ENCODE data around the gene KY. TPM values are rescaled to one million over a fixed set of nuclear protein-coding genes. Genes with fewer than 3 reads are reported as not detected.

KY gene
- total RNA-seq, 1 donor from 2014 or later, result not detected

GRCh38 chr3:134567605-134568004 lies 83.2 kb downstream of the KY start:
- no peak for ATAC-seq

GRCh38 chr3:134564991-134565390 lies 85.8 kb downstream of the KY start:
- ATAC-seq (no peak), DNase-seq (ENCODE audit: low spot score) (no peak)

More at GRCh38 chr3:134567605-134568004, 83.2 kb downstream of the KY start:
- no peak for DNase-seq (ENCODE audit: low spot score)

GRCh38 chr3:134563601-134564000 lies 87.2 kb downstream of the KY start:
- ATAC-seq (peak; percentile 58), DNase-seq (ENCODE audit: low spot score) (no peak)

- ATAC-seq (no peak), DNase-seq (ENCODE audit: low spot score) (no peak)
Measured at GRCh38 chr3:134562055-134562454, 88.8 kb downstream of the KY start.

- DNase-seq (ENCODE audit: low spot score), result no peak
- no peak for ATAC-seq
Measured at GRCh38 chr3:134559591-134559990, 91.2 kb downstream of the KY start.

Other genes starting within 250 kb of the KY start
- gene ANAPC13, start 165.0 kb downstream of the KY start, total RNA-seq, result 25.4 TPM
- gene CEP63, start 165.0 kb downstream of the KY start, total RNA-seq, result 9.6 TPM
- 8.1 TPM for gene EPHB1, start 144.2 kb upstream of the KY start, total RNA-seq